ENCODE measurements around the gene ZNF800. TPM values are rescaled to one million over a fixed set of nuclear protein-coding genes. Genes with fewer than 3 reads are reported as not detected.

ZNF800 gene
- total RNA-seq, 4 donors from 2014 or later: 24.7 to 35.6 (median 27.9) TPM

GRCh38 chr7:127390817-127391590 lies 1.5 kb downstream of the ZNF800 start:
- Histone ChIP-seq H3K4me3 (peak overlapping the region; percentile 88 to 97 (median 94)), H3K36me3 (peaks cover 0 to 31% (median 6%) of the 10 kb centered on the region in 4 donors), H3K27ac (replicated peaks in 1 of 4) (peak overlapping the region; percentile 93 to 98 (median 97)), H3K9me3 (no peaks in the 10 kb centered on the region), H3K4me1 (peaks cover 17 to 61% (median 41%) of the 10 kb centered on the region in 4 donors), H3K27me3 (no peaks in the 10 kb centered on the region)
- no peak for DNase-seq (ENCODE audit: extremely low spot score)
- intact Hi-C loops (cut with DNase I): no loop called here
- WGBS: 56% methylated on average over 9 of the region's 9 CpGs
- TF ChIP-seq, protein P1, sequence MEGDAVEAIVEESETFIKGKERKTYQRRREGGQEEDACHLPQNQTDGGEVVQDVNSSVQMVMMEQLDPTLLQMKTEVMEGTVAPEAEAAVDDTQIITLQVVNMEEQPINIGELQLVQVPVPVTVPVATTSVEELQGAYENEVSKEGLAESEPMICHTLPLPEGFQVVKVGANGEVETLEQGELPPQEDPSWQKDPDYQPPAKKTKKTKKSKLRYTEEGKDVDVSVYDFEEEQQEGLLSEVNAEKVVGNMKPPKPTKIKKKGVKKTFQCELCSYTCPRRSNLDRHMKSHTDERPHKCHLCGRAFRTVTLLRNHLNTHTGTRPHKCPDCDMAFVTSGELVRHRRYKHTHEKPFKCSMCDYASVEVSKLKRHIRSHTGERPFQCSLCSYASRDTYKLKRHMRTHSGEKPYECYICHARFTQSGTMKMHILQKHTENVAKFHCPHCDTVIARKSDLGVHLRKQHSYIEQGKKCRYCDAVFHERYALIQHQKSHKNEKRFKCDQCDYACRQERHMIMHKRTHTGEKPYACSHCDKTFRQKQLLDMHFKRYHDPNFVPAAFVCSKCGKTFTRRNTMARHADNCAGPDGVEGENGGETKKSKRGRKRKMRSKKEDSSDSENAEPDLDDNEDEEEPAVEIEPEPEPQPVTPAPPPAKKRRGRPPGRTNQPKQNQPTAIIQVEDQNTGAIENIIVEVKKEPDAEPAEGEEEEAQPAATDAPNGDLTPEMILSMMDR (IDR thresholded peaks at IDR 0.05): no peak
- TF ChIP-seq EP300 (IDR thresholded peaks at IDR 0.05) (no peak), POLR2A (IDR thresholded peaks at IDR 0.05; ENCODE audit: low read depth) (no peak), POLR2AphosphoS5 (IDR thresholded peaks at IDR 0.05) (no peak)

- 95% methylated on average over 2 of the region's 2 CpGs for WGBS
- peaks cover 0 to 31% (median 6%) of the 10 kb centered on the region in 4 donors for H3K36me3 ChIP-seq
- no peaks in the 10 kb centered on the region for H3K9me3 ChIP-seq
- no peak overlapping the region for H3K4me3 ChIP-seq
- no peak overlapping the region for H3K27ac ChIP-seq (replicated peaks in 1 of 4)
- TF ChIP-seq POLR2AphosphoS5 (IDR thresholded peaks at IDR 0.05) (no peak), POLR2A (IDR thresholded peaks at IDR 0.05; ENCODE audit: low read depth) (no peak), EP300 (IDR thresholded peaks at IDR 0.05) (no peak)
- TF ChIP-seq, protein P1 (IDR thresholded peaks at IDR 0.05): no peak
- intact Hi-C loops (cut with DNase I): no loop called here
- H3K27me3 ChIP-seq: no peaks in the 10 kb centered on the region
- peaks cover 17 to 62% (median 41%) of the 10 kb centered on the region in 4 donors for H3K4me1 ChIP-seq
- no peak for DNase-seq (ENCODE audit: extremely low spot score)
These were observed 2.2 kb downstream of the ZNF800 start for GRCh38 chr7:127390186-127390816.

DNA sequence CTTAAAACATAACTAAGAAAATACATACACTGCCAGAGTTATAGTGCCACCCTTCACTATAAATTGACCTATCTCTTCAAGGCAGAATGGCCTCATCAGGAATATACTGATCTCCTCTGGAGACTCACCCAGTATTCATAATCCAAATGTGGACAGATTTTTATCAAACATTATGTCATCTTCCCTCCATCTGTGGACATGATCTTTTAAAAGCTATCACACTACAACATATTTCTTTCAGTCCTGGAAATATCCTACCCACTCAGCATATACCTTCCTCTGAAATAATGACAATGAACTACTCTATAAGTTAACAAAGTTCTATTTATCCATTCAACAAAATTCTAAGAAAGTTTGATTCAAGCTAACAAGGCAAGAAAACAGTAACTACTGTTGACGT lies 3.2 kb downstream of the ZNF800 start:
- H3K4me1 ChIP-seq: peaks cover 17 to 62% (median 41%) of the 10 kb centered on the region in 4 donors
- intact Hi-C loops (cut with DNase I): no loop called here
- no peak for TF ChIP-seq POLR2AphosphoS5 (IDR thresholded peaks at IDR 0.05)
- TF ChIP-seq EP300 (IDR thresholded peaks at IDR 0.05): no peak
- no peak for TF ChIP-seq POLR2A (IDR thresholded peaks at IDR 0.05; ENCODE audit: low read depth)
- TF ChIP-seq, protein P1 (IDR thresholded peaks at IDR 0.05): no peak
- no peaks in the 10 kb centered on the region for H3K27me3 ChIP-seq
- DNase-seq (ENCODE audit: extremely low spot score): no peak
- peaks cover 0 to 31% (median 6%) of the 10 kb centered on the region in 4 donors for H3K36me3 ChIP-seq
- no peaks in the 10 kb centered on the region for H3K9me3 ChIP-seq
- no peak overlapping the region for H3K4me3 ChIP-seq
- no peak overlapping the region for H3K27ac ChIP-seq (replicated peaks in 1 of 4)
- WGBS: 100% methylated on average over 1 of the region's 1 CpG

DNA sequence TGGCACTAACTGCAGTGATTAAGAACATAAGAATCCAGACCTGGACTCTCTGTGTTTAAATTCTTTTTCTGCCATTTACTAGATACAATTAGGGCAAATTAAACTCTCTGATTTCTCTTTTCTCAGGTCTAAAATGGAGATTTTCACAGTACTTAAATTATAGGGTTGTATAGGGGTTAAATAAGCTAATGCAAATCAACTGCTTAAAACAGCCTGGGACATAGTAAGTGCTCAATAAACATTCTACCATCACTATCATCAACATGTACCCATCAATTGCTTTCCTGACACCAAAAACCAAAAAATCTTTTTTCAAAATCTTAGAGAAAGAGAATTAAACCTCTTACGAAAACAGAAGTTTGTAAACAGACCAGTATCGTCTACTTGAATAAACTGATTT lies 4.5 kb downstream of the ZNF800 start:
- no peaks in the 10 kb centered on the region for H3K9me3 ChIP-seq
- H3K4me3 ChIP-seq: no peak overlapping the region
- no peaks in the 10 kb centered on the region for H3K27me3 ChIP-seq
- DNase-seq (ENCODE audit: extremely low spot score): no peak
- 97% methylated on average over 2 of the region's 2 CpGs for WGBS
- TF ChIP-seq EP300 (IDR thresholded peaks at IDR 0.05): no peak
- TF ChIP-seq POLR2AphosphoS5 (IDR thresholded peaks at IDR 0.05): no peak
- no peak for TF ChIP-seq POLR2A (IDR thresholded peaks at IDR 0.05; ENCODE audit: low read depth)
- TF ChIP-seq, protein P1 (IDR thresholded peaks at IDR 0.05): no peak
- peaks cover 0 to 33% (median 6%) of the 10 kb centered on the region in 4 donors for H3K36me3 ChIP-seq
- H3K27ac ChIP-seq (replicated peaks in 1 of 4): no peak overlapping the region
- peaks cover 14 to 59% (median 35%) of the 10 kb centered on the region in 4 donors for H3K4me1 ChIP-seq
- intact Hi-C loops (cut with DNase I): no loop called here
